GM15510 (cell line): ENCODE measurements around the gene FRMD3.

Source experiments
- POLR2A ChIP-seq: IDR thresholded peaks from 3 replicates; pipeline ENCODE4 v1.6.1; 2011; ENCODE audit warnings: borderline replicate concordance; ENCODE audit not compliant: insufficient read length; ENCODE audit errors: extremely low read depth

FRMD3 gene

DNA sequence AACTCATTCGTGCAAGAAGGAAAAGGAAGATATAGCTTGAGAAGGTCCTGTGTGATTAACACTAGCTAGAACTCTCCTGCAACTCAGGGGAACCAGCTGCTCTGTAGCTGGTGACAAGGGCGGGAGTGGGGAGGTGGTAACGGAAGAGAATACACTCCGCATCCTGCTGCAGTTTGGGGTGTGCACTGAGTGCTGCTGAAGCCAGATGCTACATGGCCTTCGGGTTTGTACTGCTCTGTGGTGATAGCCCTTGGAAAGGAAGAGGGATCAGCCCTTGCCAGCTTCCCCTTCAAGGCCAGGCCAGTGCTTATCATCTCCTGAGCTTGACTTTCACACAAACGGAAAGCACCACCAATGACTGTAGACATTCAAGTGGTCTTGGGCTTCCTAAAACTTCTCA, 34.3 kb downstream of the FRMD3 start:
- no peak for TF ChIP-seq POLR2A

DNA sequence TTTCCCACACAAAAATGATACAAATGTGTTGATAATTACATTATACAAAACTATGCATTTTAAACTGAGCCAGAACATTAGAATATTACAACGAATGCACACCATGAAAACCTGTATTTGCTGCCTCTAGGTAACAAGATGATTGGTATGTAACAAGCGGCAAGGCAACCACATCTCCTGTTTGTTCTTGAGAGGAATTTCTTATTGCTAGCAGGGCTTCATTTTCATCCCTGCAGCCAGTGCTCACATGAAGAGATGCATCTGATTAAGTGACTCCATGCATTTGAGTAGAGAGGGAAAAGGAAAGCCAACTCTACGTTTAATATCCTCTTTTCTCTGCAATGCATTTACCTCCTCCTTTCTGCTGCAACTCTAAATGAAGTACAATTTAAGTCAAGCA, 36.6 kb downstream of the FRMD3 start:
- no peak for TF ChIP-seq POLR2A

GRCh38 chr9:83497441-83497840, 40.8 kb downstream of the FRMD3 start:
- TF ChIP-seq POLR2A, result no peak

- no peak for TF ChIP-seq POLR2A
These were observed 46.2 kb downstream of the FRMD3 start for GRCh38 chr9:83491995-83492394.

DNA sequence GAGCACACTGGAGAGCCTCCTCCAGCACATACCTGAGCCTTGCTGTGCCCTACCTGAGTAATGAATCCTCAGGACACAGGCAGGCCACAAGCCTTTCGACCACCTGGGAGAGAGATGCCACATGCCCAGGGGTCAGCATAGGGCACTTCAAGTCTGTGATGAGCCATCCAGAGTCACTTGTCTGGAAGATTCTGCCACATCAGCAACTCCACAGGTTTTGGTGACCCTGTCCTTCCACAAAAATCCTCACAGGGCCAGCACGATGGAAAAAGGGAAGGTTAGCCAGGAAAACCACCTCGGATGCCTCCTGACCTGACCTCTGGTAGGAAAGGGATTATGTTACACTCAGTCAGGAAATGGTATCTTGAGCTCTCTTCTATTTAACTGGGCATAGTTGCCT, 46.8 kb downstream of the FRMD3 start:
- TF ChIP-seq POLR2A, result no peak

- no peak for TF ChIP-seq POLR2A
These were observed 48.2 kb downstream of the FRMD3 start for GRCh38 chr9:83489961-83490360.

GRCh38 chr9:83484990-83485389, 53.2 kb downstream of the FRMD3 start:
- no peak for TF ChIP-seq POLR2A

GRCh38 chr9:83483223-83483622, 55.0 kb downstream of the FRMD3 start:
- TF ChIP-seq POLR2A, result no peak

GRCh38 chr9:83479765-83480164, 58.4 kb downstream of the FRMD3 start:
- no peak for TF ChIP-seq POLR2A

DNA sequence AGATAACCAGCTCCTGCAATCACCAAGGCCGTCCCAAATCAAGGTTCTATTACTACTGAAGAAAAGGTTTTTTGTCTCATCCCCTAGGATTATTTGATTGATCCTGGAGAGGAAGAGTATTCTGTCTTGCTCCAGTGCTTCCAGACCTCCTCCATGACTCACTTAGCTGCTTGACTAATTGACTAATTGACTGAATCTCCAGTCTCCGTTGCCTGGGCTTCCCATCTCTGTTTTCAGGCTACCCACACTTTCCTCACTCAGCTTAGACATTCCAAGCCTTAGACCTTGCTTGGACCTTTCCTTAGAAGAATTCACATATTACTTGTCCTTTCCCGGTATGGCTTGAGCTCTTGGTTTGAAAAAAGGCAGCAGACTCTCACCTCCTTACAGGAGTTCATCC, 60.6 kb downstream of the FRMD3 start:
- TF ChIP-seq POLR2A, result no peak

GRCh38 chr9:83477120-83477519, 61.1 kb downstream of the FRMD3 start:
- no peak for TF ChIP-seq POLR2A

DNA sequence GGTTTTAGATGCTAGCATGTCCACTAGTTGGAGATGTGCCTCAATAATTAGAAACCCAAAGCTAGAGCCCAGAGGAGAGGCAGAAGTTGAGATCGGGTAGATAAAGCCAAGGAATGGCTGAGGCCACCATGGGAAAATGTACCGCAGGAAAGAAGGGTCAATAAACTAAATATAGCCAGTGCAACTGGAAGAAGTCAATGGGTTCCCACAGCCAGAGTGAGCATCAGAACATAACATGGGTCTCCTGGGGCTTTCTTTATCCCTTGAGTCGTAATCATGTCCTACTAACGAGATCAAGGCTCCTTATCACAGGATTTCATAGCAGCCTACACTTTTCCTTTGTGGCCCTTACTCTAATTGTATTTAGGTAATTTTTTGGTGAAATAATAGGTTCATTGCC, 61.7 kb downstream of the FRMD3 start:
- TF ChIP-seq POLR2A, result no peak

DNA sequence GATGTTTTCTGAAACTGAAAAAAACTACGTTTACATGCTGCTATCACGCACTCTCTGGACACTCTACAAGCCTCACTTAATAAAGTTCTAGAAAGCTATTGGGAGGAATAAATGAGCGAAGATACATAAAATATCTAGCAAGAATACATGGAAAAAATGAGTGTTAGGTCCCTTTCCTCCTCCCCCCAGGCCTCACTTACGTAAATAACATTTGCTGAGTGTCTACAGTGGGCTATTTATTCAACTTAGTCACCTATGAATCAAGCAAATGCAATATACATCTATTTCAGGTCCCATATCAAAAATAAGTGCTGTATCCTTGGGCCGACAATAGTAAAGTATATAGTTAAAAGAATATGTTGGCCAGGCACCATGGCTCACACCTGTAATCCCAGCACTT, 62.5 kb downstream of the FRMD3 start:
- TF ChIP-seq POLR2A, result no peak

- no peak for TF ChIP-seq POLR2A
These were observed 63.6 kb downstream of the FRMD3 start for GRCh38 chr9:83474631-83475030.

DNA sequence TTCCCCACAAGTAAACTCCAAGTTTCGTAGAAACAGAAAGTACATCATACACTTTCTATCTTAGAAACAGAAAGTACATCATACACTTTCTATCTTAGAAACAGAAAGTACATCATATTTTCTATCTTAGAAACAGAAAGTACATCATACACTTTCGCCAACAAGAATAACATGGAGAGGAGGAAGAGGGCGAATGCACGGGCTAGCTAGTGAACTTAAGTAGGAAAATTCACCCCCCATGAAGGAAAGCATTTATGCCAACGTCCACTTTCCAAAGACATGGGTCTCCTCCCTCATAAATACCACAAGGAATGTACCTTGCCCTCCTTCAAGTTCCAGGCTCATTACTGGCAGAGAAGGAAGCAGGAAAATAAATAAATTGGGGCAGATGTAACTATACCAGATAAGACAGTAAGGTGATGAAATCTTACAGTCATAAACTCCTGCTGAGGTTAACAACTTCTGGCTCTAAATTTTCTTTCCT, 64.7 kb downstream of the FRMD3 start:
- TF ChIP-seq POLR2A, result no peak

- no peak for TF ChIP-seq POLR2A
These were observed 65.4 kb downstream of the FRMD3 start for GRCh38 chr9:83472764-83473163.

DNA sequence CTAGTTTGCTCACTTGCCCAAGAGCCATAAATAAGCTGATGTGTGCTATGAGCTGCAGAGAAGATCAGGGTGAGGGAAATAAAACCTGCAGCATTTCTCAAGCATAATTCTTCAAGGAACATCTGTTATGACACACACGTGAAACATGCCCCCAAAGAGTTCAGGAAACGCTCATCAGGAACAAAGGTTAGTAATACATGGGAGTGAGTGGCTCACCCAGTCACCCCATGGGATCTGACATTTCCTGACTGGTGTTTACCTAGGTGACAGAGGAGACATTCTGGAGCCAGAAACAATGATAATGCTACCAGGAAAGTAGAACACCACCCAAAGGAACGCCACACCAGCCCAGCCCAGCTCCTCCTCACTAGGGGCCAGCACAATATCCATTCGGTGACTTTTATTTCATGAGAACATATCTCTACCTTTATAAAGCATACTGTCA, 66.0 kb downstream of the FRMD3 start:
- TF ChIP-seq POLR2A, result no peak
